Lung (tissue), 12 donors: ENCODE measurements around the gene PAX6. TPM values are rescaled to one million over a fixed set of nuclear protein-coding genes. Genes with fewer than 3 reads are reported as not detected.
A peak's percentile ranks its signal among the peaks of the same experiment; 100 is the strongest.

Source experiments
- ATAC-seq: fragments of 200-7000 bp; cut with Tn5 transposase; one replicate; pipeline ENCODE4 v1.9.1; 2020; ENCODE audit warnings: moderate number of reproducible peaks; ENCODE audit not compliant: insufficient read depth, low FRiP score
- DNase-seq, 3 donors: peaks; one replicate each; pipeline ENCODE4 v3.0.0-alpha.2; 2013 to 2017
- H3K27ac ChIP-seq, 2 donors: one replicate each; pipeline ENCODE4 v1.5.1; 2013; ENCODE audit warnings: mild to moderate bottlenecking in 2 of 2, moderate library complexity in 2 of 2, control low read depth in 1 of 2, inconsistent platforms in 1 of 2, low read depth in 1 of 2, low read length in 1 of 2
- H3K27me3 ChIP-seq, 3 donors: one replicate each; pipeline ENCODE4 v1.5.1; 2013; ENCODE audit warnings: low read length in 2 of 3; ENCODE audit not compliant: control insufficient read depth in 3 of 3, insufficient read depth in 3 of 3
- H3K36me3 ChIP-seq, 4 donors: one replicate each; pipeline ENCODE4 v1.5.1; 2013; ENCODE audit warnings: low read length in 4 of 4, mild to moderate bottlenecking in 1 of 4, moderate library complexity in 1 of 4; ENCODE audit not compliant: control insufficient read depth in 4 of 4, insufficient read depth in 4 of 4
- H3K4me1 ChIP-seq, 5 donors: one replicate each; pipeline ENCODE4 v1.5.1; 2013; ENCODE audit warnings: low read length in 5 of 5, mild to moderate bottlenecking in 2 of 5, moderate library complexity in 1 of 5; ENCODE audit not compliant: control insufficient read depth in 5 of 5, insufficient read depth in 5 of 5
- H3K4me3 ChIP-seq: one replicate; pipeline ENCODE4 v1.5.1; 2013; ENCODE audit warnings: mild to moderate bottlenecking, control low read depth, moderate library complexity
- H3K9ac ChIP-seq, 2 donors: one replicate each; pipeline ENCODE4 v1.5.1; 2013; ENCODE audit warnings: low read length in 2 of 2, control low read depth in 1 of 2; ENCODE audit not compliant: insufficient read depth in 1 of 2
- H3K9me3 ChIP-seq, 4 donors: one replicate each; pipeline ENCODE4 v1.5.1; 2013; ENCODE audit warnings: low read length in 3 of 4, mild to moderate bottlenecking in 1 of 4, moderate library complexity in 1 of 4; ENCODE audit not compliant: control insufficient read depth in 4 of 4, insufficient read depth in 3 of 4
- CTCF ChIP-seq: IDR thresholded peaks from 2 replicates; pipeline ENCODE4 v1.5.1; 2012; ENCODE audit warnings: mild to moderate bottlenecking; ENCODE audit errors: control extremely low read depth, extremely low read depth
- WGBS, 2 donors: extraction: QIAGEN DNeasy Blood & Tissue Kit; methylation state at CpG; one replicate each; pipeline ENCODE4 v1.1.7; 2013; 5-methylcytosine and 5-hydroxymethylcytosine counted together
- polyA plus RNA-seq, 2 donors: library from polyadenylated mRNA; stranded (reverse); fragments of 200-250 nt; gene quantifications; one replicate each; pipeline ENCODE4 v1.2.1, GENCODE V29; 2013
- total RNA-seq, 2 donors: library from RNA; depleted of rRNA in 1 of 2; stranded (reverse); fragments of >200 nt in 1 of 2; gene quantifications; one replicate each; pipeline ENCODE4 v1.2.1, GENCODE V29; 2014 to 2021
- donor health status: control.
- donor health status: control.
- donor health status: Bipolar disorder and iron deficiency.
- donor health status: healthy.
- donor health status: DM: yes; HTN: yes; CAD: no.

Gene PAX6
- total and polyA plus RNA-seq, 4 donors = 0.01 TPM; not detected in 3

GRCh38 chr11:31825838-31826484 lies 14.8 kb upstream of the PAX6 start:
- Histone ChIP-seq H3K36me3 (no peaks in the 10 kb centered on the region), H3K9me3 (peaks cover 0 to 12% (median 0%) of the 10 kb centered on the region in 4 donors), H3K27ac (no peak overlapping the region), H3K27me3 (peaks cover 25 to 97% (median 95%) of the 10 kb centered on the region in 3 donors), H3K9ac (no peak overlapping the region), H3K4me1 (peaks cover 0 to 5% (median 0%) of the 10 kb centered on the region in 5 donors), H3K4me3 (no peak overlapping the region)
- ATAC-seq (no peak), DNase-seq (peak in 2 of 3 donors; percentile 14 to 20)
- TF ChIP-seq CTCF = no peak
- 6 to 9% methylated on average over 30 to 37 of the region's 37 CpGs for WGBS, 2 donors

GRCh38 chr11:31824879-31825837 lies 14.0 kb upstream of the PAX6 start:
- Histone ChIP-seq H3K36me3 (no peaks in the 10 kb centered on the region), H3K4me3 (no peak overlapping the region), H3K27ac (no peak overlapping the region), H3K9ac (no peak overlapping the region), H3K9me3 (peaks cover 0 to 12% (median 0%) of the 10 kb centered on the region in 4 donors), H3K27me3 (peaks cover 26 to 97% (median 97%) of the 10 kb centered on the region in 3 donors), H3K4me1 (peaks cover 0 to 6% (median 0%) of the 10 kb centered on the region in 5 donors)
- no peak for ATAC-seq
- no peak for TF ChIP-seq CTCF
- WGBS, 2 donors = 9 to 11% methylated on average over 52 of the region's 52 CpGs
- DNase-seq = peak in 2 of 3 donors; percentile 18 to 33

- Histone ChIP-seq H3K36me3 (no peaks in the 10 kb centered on the region), H3K27ac (no peak overlapping the region)
Measured at GRCh38 chr11:31824332-31824878, 13.3 kb upstream of the PAX6 start.

More at GRCh38 chr11:31824332-31824878, 13.3 kb upstream of the PAX6 start:
- TF ChIP-seq CTCF = no peak
- WGBS, 2 donors = 9 to 10% methylated on average over 18 of the region's 18 CpGs
- H3K9me3 ChIP-seq = peaks cover 0 to 15% (median 0%) of the 10 kb centered on the region in 4 donors
- no peak overlapping the region for H3K4me3 ChIP-seq
- no peak overlapping the region for H3K9ac ChIP-seq
- H3K27me3 ChIP-seq = peaks cover 31 to 97% (median 97%) of the 10 kb centered on the region in 3 donors
- ATAC-seq (no peak), DNase-seq (peak in 2 of 3 donors; percentile 12 to 17)
- H3K4me1 ChIP-seq = peaks cover 0 to 11% (median 0%) of the 10 kb centered on the region in 5 donors
